NCI-H2196 (cell line): Measurements from ENCODE around the gene SHH.

Experiments used
- DNase-seq: peaks from one replicate; lab custom pipeline; 2025; ENCODE audit not compliant: unreplicated experiment; lab: John Stamatoyannopoulos, UW

The SHH gene

DNA sequence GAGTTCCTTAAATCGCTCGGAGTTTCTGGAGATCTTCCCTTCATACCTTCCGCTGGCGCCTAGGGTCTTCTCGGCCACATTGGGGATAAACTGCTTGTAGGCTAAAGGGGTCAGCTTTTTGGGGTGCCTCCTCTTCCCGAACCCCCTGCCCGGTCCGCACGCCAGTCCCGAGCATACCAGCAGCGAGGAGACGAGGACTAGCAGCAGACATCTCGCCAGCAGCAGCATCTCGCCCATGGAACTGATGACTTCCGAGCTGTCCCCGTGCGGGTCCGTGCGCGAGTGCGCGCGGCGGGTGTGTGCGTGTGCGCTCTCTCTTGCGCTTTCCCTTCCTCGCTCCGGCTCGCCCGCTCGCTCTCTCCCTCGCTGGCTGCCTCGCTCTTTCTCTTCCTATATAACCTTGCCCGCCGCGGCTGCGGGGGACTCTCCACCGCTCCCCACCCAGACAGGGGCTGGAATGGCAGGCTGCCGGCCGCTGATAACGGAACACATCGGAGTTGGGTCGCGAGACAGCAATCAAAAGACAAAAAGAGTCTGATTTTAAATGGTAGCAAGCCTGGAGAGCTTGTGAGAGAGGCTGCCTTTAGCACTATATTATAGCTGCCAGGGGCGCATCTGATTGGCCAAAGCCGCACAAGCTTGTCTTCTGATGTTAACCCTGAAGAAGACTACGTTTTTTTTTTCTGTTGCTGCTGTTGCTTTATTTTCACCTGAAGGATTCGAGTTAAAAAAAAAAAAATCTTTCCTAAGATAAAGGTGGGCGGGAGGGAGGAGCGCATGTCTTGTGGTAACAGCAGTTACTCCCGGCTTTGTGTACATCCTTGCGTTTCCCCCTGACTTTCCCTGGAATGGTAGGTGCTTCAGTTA is at the start of gene SHH:
Gene SHH, minus strand, starts transcription at position 569 of the 867 bp plus-strand sequence. Its CDS starts 341 bp downstream, at position 228.
- DNase-seq = no peak

DNA sequence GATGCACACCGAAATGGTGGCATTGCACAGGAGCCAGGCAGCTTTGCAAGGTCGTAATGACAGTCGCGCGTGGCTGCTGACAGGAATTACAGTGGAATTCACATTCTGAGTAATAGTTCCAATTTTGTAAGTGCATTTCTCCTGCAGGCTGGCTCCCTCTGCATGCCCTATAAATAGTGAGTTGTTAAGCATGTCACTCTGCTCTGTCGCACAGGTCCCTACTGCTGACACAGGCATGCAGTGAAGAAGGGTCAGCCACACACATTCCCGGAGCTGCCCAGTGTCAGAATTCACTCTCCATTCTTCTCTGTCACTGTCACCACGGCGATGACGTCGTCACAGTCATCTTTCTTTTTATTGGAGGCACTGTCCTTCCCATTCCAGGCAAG is 49.2 kb upstream of the SHH start:
- no peak for DNase-seq

DNA sequence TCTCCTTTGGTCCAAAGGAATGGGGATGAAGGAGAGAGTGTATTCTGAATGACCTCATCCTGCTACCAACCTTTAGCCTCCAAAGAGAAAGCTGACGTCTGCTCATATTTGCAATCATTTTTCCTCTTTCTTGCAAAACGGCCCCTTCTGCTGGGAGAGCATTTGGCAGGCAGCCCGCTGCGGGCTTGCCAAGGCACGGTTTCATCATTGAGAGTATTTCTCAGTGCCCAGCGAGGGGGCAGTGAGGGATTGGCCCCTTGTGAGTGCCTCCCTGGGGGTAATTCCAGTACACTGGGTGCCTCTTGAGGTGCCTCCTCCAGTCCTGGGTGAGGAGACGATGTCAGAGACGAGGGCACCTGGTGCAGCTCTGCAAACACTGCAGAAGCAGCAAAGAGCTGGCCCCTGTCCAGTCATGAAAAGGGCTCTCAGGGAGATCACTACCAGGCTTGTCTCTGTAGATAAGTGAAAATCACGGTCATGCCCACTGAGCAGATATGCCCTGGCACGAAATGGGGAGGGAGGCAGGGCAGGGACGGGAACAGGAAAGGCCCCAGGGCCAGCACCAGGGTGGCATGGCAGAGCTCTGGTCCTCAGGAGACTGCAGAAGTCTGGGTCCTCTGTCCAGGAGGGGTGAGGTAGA is 48.7 kb upstream of the SHH start:
- peak; percentile 29 for DNase-seq

DNA sequence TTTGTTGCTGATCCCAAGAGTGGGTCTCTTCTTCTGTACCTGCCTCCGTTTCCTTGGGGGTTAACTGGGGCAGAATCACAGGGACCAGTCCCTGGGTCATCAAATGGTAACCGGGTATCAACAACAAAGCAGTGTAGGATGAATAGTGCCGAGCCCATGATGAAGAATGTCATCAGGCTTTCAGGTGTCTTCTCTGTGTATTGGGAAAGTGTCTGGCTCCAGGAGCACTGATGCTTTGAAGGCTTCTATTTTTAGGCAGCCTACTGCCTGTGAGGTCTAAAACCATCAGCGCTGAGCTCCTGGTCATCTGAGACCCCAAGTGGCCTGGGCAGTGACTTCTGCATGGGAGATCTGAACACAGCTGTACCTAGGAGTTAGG is 48.2 kb upstream of the SHH start:
- no peak for DNase-seq

DNA sequence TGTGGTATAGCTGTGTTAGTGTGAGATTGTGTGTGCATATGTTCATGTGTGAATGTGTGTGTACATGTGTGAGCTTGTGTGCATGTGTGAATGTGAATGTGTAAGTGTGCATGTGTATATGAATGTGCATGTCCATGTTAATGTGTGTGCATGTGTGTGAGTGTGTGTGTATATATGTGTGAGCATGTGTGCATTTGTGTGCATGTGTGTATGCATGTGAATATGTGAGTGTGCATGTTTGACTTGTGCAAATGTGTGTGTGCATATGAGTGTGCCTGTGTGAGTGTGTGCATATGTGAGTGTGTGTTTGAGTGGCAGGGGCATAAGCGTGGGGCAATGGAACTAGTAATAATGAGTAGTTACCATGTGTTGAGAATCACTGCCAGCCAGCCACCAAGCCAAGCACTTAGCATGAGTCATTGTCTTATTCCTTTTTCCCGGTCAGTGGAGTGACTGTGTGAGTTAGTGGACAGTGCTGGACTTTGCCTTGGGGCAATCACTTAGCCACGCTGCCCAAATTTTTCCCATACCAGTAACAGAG is 46.3 kb upstream of the SHH start:
- DNase-seq = no peak

DNA sequence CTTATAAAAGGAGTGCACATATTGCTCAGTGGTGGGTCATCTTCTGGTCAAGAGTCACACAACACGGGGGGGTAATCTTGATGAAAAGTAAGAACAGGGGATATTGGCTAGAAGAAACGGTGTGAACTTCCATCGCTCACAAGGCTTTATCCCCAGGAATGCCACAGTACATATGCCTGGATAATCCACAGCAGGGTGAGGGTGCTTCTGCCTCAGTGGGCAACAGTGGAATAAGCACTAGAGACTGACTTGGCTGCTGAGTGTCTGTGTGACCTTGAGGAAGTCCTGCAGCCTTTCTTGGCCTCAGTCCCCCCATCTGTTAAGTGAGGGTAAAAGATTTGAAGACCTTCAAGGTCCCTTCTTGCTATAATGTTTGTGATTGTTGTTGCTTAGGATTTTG is 44.9 kb upstream of the SHH start:
- no peak for DNase-seq

DNA sequence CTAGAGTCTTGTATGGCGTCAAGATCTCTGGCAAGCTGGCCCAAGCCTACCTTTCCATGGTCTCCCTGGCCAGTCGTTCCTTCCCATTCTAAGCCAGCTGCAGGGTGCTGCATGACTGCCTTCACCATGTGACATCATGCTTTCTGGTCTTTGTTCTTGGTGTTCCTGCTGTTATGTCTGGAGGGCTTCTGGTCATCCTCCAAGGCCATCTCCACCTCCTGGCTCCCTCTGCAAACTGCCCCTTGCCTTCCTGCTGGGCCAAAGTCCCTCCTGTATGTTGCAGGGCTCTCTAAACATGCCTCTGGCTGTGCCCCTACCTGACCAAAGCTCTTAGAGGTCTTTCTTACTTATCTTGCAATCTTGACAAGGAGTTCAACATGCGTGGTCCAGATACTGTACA is 44.4 kb upstream of the SHH start:
- no peak for DNase-seq

DNA sequence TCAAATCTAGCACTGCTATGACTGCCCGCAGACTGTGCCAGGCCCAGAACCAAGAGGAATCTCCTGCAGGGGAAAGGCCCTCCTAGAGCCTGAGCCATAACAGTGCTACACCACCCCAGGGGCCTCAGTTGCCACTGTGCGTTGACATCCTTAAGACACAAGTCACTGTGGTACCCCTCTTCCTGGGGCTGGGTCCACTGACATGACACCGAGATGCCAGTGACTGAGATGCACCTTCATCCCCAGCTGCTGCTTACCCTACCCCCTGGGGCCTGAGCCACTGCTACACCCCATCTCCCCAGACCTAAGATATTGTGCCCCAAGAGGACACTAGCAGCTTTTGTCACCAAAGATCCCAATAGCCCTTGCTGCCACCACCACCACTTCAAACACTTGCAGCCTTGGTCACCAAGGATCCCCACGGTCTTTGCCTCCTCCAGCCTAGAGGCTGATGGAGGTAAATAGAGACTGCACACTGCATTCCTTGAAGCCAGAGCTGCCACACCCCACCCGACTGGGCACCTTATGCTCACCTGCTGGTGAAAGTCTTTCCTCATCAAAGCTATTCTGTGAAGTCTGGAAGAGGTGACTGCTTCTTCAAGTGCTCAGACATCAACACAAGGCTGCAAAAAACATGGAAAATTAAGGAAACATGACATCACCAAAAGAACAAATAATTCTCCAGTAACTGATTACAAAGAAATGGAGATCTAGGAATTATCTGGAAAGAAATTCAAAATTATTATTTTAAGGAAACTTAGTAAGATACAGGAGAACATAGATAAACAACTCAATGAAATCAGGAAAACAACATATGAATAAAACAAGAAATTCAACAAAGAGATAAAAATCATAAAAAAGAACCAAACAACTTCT is 40.4 kb upstream of the SHH start:
- DNase-seq = no peak

DNA sequence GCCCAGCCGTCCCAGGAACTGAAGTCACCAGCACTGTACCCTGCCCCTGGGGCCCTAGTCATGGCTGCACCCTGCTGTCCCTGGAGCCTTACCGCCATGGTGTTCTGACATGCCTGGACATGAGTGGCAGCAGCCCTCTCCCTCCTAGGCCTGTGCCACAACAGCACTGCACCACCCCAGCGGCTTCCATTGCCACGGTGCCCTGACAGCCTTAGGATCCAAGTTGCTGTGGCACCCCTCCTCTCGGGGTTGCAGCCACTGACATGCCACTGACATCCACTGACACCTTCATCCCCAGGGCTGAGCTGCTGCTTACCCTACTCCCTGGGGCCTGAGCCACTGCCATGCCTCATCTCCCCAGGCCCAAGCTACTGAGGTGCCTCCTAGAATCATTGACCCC is 39.6 kb upstream of the SHH start:
- no peak for DNase-seq

DNA sequence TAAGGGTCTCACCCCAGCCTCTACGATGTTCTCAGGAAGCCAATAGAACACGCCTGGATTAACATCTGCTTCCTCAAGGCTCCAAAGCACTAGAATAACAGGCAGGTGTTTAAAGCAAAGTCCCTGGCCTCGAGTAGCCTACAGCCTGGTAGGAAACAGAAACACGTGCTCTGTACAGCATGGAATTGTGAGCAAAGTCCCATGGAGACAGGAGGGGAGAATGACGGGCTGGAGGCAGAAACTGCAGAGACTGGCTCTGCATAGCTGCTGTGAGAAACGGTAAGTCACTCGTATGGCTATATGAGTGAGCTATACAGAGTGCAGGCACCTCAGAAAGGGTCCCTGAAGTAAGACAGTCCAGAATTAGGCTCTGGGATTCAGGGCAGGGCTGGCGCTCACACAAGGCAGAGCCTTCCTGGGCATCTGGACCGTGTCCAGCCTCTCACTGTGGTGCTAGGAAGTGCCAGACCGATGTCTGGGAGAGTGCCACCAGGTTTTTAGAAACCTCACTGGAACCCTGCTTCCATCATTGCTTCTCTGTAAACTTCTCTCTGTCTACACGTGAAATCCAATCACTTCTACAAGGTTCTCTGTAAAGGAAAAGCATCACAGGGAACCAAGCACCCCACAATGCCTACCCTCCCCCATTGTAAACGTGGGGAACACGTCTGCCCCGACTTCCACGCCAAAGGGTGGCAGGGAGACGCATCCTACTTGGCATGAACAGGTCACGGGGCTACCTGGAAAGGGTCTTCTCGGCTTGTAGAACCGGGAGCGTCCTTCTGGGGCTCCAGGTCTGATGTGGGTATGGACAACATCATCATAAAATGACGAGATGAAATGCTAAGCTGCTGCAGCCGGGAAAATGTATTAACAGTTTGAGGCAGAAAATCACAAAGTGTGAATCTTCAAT is 38.8 kb upstream of the SHH start:
- DNase-seq = no peak

DNA sequence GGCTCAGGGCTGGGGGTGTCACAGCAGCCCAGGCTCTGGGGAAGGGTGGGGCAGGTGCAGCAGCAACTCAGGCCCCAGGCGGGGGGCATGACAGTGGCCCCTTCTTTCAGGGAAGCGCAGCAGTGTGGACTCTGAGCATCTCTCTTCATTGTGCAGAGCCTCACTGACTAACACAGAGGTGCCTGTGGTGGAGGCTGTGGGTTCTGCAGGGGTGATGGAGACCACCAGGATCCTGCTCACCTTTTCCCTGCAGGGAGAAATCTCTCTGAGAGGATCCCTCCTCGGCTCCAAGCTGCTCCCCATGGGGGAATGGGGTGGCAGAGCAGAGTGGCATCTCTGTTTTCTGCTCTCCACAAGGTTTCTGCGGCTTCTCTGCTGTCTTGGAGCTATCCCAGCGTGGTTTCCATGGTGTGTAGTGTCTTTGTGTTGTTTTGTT is 37.8 kb upstream of the SHH start:
- no peak for DNase-seq

DNA sequence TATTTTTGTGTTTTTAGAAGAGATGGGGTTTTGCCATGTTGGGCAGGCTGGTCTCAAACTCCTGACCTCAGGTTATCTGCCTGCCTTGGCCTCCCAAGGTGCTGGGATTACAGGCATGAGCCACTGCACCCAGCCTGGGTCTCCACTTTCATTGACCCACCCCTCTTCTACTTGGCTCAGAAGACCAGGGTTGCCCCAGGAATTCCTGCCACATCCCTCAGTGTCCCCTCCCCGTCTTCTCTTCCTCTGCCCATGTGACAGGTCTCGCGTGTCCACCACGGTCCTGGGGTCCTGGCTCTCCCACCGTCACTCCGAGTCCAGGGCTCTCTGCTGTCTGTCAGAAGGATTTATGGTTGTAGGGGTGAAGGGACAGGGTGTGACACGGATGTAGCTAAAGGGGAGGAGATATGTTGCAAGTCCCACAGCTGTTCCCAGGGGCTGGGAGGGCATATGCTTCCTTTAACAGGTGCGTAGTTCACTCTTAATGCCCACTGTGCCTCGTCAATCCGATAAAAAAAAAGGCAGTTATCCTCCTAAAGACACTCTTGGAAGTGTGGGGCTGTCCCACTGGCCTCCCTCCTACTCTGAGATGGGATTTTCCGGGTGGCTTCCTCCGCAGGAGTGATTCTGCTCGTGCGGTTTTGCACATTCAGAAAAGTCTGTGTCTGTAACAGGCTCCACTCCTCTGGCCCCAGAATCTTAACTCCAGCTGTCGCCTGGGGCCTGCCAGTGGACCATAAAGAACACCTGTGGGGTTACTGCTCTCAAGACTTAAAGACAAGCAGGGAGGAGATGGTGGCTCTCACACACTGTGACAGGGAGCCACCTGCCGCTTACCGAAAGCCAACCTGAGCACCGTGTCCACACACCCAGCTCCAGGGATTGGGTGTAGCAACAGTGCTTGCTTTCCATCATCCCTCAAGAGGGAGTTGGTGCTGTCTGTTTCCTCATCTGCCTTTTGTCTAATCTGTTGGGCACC is 36.7 kb upstream of the SHH start:
- DNase-seq = no peak

DNA sequence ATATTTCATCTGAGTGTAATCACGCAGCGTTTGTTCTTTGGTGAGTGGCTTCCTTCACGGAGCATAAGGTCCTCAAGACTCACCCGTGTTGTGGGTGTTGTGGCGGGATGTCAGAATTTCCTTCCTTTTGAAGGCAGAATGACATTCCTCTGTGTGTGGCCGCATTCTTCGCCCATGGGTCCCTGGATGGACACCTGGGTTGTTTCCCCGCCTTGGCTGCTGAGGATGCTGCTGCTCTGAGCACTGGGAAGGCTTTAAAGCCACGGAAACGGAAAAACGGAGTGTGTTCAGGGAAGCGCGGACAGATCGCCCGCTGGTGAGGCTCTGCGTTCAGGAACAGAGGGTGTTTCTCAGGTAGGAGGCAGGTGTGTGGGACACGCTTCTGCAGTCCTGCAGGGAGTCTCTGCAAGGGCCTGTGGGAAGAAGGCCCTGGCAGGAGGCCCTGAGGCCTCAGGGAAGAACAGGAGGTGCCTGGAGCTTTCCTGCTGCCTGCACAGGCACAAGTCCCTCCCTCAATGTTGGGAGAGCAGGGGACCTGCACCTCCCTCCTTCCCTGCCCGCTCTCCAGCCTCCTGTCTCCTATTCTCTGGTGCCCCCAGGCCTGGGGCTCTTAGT is 35.7 kb upstream of the SHH start:
- DNase-seq = no peak

DNA sequence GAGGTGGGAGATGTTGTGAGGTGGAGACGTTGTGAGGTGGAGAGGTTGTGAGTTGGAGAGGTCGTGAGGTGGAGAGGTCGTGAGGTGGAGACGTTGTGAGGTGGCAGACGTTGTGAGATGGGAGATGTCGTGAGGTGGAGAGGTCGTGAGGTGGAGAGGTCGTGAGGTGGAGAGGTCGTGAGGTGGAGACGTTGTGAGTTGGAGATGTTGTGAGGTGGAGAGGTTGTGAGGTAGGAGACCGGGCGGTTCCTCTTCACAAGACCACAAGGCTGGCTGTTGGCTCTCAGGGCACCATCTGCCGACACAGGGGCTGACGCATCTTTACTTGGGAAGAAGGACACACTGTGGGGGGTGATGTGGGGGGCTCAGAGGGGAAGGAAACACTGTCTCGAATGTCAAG is 34.7 kb upstream of the SHH start:
- DNase-seq = no peak

DNA sequence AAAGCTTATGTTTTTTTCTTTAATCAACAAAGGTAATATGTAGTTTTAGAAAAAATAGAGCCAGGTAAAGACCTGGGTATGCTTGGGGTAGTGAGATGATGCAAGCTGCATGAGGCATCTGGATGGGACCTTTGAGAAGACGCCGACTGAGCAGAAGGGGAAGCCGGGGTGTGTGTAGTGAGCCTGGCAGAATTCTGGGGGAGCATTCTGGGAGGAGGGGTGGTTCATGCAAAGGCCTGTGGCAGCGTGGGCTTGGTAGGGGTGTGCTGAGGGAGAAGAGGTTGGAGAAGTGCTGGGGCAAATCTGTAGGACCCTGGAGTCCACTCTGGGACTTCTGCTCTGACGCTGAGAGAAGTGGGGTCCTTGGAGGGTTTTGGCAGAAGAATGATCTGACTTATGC is 33.9 kb upstream of the SHH start:
- DNase-seq = no peak

DNA sequence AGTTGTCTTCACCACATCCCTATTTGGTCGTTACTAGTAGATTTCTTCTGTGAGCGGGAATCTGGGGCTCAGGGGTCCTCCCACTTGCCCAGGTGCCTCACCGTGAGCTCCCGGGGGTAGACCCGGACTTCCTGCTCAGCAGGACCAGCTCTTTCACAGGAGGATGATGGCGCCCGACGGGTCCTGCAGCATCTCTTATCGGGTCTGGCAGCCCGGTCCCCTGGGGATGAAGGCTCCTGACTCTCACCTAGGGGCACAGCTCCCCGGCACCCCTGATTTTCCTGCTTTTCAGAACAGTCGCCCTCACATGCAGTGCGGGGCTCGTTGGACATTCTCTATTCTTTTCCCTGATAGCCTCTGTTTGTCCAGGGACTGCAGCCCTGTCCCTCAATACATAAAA is 33.0 kb upstream of the SHH start:
- DNase-seq = no peak

DNA sequence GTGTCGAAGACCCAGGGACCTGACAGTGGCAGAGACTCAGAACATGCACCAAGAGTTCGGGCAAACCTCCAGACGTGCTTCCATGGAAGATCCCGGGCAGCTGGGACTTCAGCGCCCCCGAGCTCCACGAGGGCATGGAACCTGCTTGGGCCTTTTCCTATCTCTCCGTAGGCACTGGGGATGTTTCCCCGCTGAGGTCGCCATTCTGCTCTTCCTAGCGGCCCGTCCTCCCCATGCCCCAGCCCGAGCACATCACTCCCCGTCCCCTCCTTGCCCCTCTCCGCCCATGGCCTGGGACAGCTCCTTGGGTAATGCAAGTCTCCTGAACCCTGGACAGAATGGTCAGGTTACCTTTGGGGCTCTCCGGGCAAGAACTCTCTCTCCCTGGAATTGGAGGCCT is 32.3 kb upstream of the SHH start:
- no peak for DNase-seq

DNA sequence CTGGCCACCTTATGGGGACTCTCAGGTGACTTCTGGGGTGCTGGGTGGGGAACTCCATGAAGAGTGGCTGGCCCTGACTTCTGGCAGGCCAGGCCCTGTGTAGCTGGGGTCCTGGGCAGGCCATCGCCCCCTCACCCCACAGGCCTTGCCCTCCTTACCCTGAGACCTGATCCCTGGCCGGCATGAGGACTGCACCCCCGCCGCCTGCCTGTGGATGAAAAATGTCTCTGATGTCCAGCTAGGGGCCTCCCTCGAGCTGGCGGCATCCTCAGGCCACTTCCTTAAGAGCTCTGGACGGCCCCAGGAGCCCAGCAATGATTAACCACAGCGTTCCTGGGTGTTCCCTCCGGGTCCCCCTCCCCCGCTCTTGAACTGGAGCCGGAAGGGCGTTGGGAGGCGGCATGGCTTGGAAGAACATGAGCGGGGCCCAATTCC is 31.8 kb upstream of the SHH start:
- no peak for DNase-seq
